PC-9 (cell line): ENCODE measurements around the gene LPAR2. TPM values are rescaled to one million over a fixed set of nuclear protein-coding genes. Genes with fewer than 3 reads are reported as not detected.

Experiments used
- BruUV-seq: library from RNA; stranded (reverse); fragments of 400-500 nt; replicated peaks from 2 replicates; lab custom pipeline; 2021; lab: Mats Ljungman, UMichigan
- CTCF ChIA-PET: fragments of 300-600 bp; sonication (Branson Sonifier 250); formaldehyde crosslinking; loops from one replicate; lab custom pipeline; 2022; ENCODE audit warnings: antibody characterized with exemption; lab: Charles Lee
- POLR2A ChIA-PET: fragments of 300-600 bp; sonication (Branson Sonifier 250); formaldehyde crosslinking; loops from one replicate; lab custom pipeline; 2022; ENCODE audit warnings: antibody characterized with exemption; ENCODE audit not compliant: unreplicated experiment; lab: Charles Lee
- DNase-seq, 2 experiments: peaks; one replicate each; pipeline versions ENCODE4 v3.0.0 to v3.0.0-alpha.2; 2015 to 2022; ENCODE audit warnings: mixed read lengths in 1 of 2
- H2AFZ ChIP-seq: fragments of 200-600 bp; sonication (generic); 2 replicates; pipeline ENCODE4 v1.8.1; 2017; ENCODE audit warnings: antibody characterized with exemption
- H3F3A ChIP-seq: fragments of 200-600 bp; sonication (generic); 2 replicates; pipeline ENCODE4 v1.8.1; 2017; ENCODE audit warnings: antibody characterized with exemption, mild to moderate bottlenecking, low read depth; ENCODE audit not compliant: insufficient read depth
- H3K27ac ChIP-seq: fragments of 200-600 bp; sonication (generic); 2 replicates; pipeline ENCODE4 v1.6.1; 2016; ENCODE audit warnings: mixed run types
- H3K27me3 ChIP-seq: fragments of 200-600 bp; sonication (generic); 2 replicates; pipeline ENCODE4 v1.6.1; 2016; ENCODE audit warnings: low read depth, mixed run types; ENCODE audit not compliant: insufficient read depth
- H3K36me3 ChIP-seq: fragments of 200-600 bp; sonication (generic); 2 replicates; pipeline ENCODE4 v1.6.1; 2016; ENCODE audit warnings: low read depth, mixed run types
- H3K4me1 ChIP-seq: fragments of 200-600 bp; sonication (generic); replicated peaks from 2 replicates; pipeline ENCODE4 v1.6.1; 2016; ENCODE audit warnings: mixed run types; ENCODE audit not compliant: insufficient read depth
- H3K4me2 ChIP-seq: fragments of 200-600 bp; sonication (generic); 2 replicates; pipeline ENCODE4 v1.6.1; 2017; ENCODE audit warnings: mixed run types
- H3K4me3 ChIP-seq: fragments of 200-600 bp; sonication (generic); 2 replicates; pipeline ENCODE4 v1.6.1; 2016; ENCODE audit warnings: mixed run types
- H3K79me2 ChIP-seq: fragments of 200-600 bp; sonication (generic); 2 replicates; pipeline ENCODE4 v1.6.1; 2017; ENCODE audit warnings: low read depth, mixed run types
- H3K9me2 ChIP-seq: fragments of 200-600 bp; sonication (generic); 2 replicates; pipeline ENCODE4 v1.8.1; 2017; ENCODE audit warnings: mild to moderate bottlenecking; ENCODE audit not compliant: insufficient read depth
- H3K9me3 ChIP-seq: fragments of 200-600 bp; sonication (generic); 2 replicates; pipeline ENCODE4 v1.8.1; 2016; ENCODE audit warnings: low read depth; ENCODE audit not compliant: insufficient read depth
- H4K20me1 ChIP-seq: fragments of 200-600 bp; sonication (generic); 2 replicates; pipeline ENCODE4 v1.8.1; 2017; ENCODE audit not compliant: insufficient read depth
- CTCF ChIP-seq: fragments of 200-600 bp; sonication (generic); conservative IDR thresholded peaks from 2 replicates; pipeline ENCODE4 v1.6.1; 2017; ENCODE audit warnings: mixed run types, antibody characterized with exemption, mild to moderate bottlenecking, moderate library complexity
- EZH2 ChIP-seq: fragments of 200-600 bp; sonication (generic); IDR thresholded peaks from 2 replicates; pipeline ENCODE4 v1.8.0; 2017; ENCODE audit warnings: antibody characterized with exemption, low read depth
- intact Hi-C: fragments of 100-400 bp; cut with micrococcal nuclease; formaldehyde crosslinking; loops from one replicate; pipeline ENCODE4 v1.10.0; 2022; ENCODE audit not compliant: unreplicated experiment
- total RNA-seq: library from RNA; stranded (reverse); gene quantifications from 2 replicates; pipeline ENCODE4 v1.2.3, GENCODE V29; 2021

LPAR2 gene
- total RNA-seq, 1 experiment from 2014 or later, result 29.2 TPM

- peaks cover 47% of the 10 kb centered on the region for H3F3A ChIP-seq
- POLR2A ChIA-PET, result interaction anchor here (0.6 kb wide), 2 partner anchors 10 to 37 kb away, joined by 3 to 5 read pairs; no protein-coding TSS in a partner anchor
- no TSS peak for BruUV-seq
- no peaks in the 10 kb centered on the region for H3K9me2 ChIP-seq
- H3K9me3 ChIP-seq, result no peaks in the 10 kb centered on the region
- CTCF ChIA-PET, result interaction anchor here (0.7 kb wide), 1 partner anchor 231 kb away, joined by 13 read pairs; no protein-coding TSS in a partner anchor
- H3K4me2 ChIP-seq, result peak overlapping the region; percentile 66
- intact Hi-C loops, result loop anchor here (1.0 kb wide), 2 partner anchors 11 to 15 kb away; no protein-coding TSS in a partner anchor
- no peaks in the 10 kb centered on the region for H3K27me3 ChIP-seq
- peak; percentile 67 to 100 for DNase-seq
- TF ChIP-seq CTCF (no peak), EZH2 (no peak)
- no peak overlapping the region for H2AFZ ChIP-seq
- no peaks in the 10 kb centered on the region for H3K36me3 ChIP-seq
- H4K20me1 ChIP-seq, result no peaks in the 10 kb centered on the region
- H3K79me2 ChIP-seq, result peaks cover 7% of the 10 kb centered on the region; the same call in 1 of the 2 replicates
- peaks cover 48% of the 10 kb centered on the region for H3K4me1 ChIP-seq
- H3K4me3 ChIP-seq, result 0 out of 2 replicates have a peak overlapping the region, but pooled peaks have one; percentile 6
- H3K27ac ChIP-seq, result peak overlapping the region; percentile 76
These were observed 22.0 kb downstream of the LPAR2 start for GRCh38 chr19:19606021-19606420.

- intact Hi-C loops, result no loop called here
- CTCF ChIA-PET, result no interaction called here
- BruUV-seq, result no TSS peak
- DNase-seq, result peak in 1 of 2 experiments; percentile 39
- peak overlapping the region; percentile 73 for H3K27ac ChIP-seq
- H3K4me3 ChIP-seq, result no peak overlapping the region
- H4K20me1 ChIP-seq, result no peaks in the 10 kb centered on the region
- no peak for TF ChIP-seq EZH2
- no peak for TF ChIP-seq CTCF
- no peaks in the 10 kb centered on the region for H3K36me3 ChIP-seq
- H3K27me3 ChIP-seq, result no peaks in the 10 kb centered on the region
- peak overlapping the region; percentile 58 for H3K4me2 ChIP-seq
- POLR2A ChIA-PET, result no interaction called here
- H3F3A ChIP-seq, result peaks cover 46% of the 10 kb centered on the region
- peaks cover 10% of the 10 kb centered on the region; the same call in 1 of the 2 replicates for H3K79me2 ChIP-seq
- H3K9me2 ChIP-seq, result no peaks in the 10 kb centered on the region
- no peak overlapping the region for H2AFZ ChIP-seq
- no peaks in the 10 kb centered on the region for H3K9me3 ChIP-seq
- H3K4me1 ChIP-seq, result peaks cover 57% of the 10 kb centered on the region
These were observed 25.2 kb downstream of the LPAR2 start for GRCh38 chr19:19602713-19603324.

GRCh38 chr19:19602136-19602712 is 25.8 kb downstream of the LPAR2 start:
- CTCF ChIA-PET, result interaction anchor here (0.6 kb wide), 1 partner anchor 409 kb away, joined by 3 read pairs; no protein-coding TSS in a partner anchor
- H3K27ac ChIP-seq, result peak overlapping the region; percentile 73

More at GRCh38 chr19:19602136-19602712, 25.8 kb downstream of the LPAR2 start:
- Histone ChIP-seq H3K4me2 (peak overlapping the region; percentile 58), H3K9me2 (no peaks in the 10 kb centered on the region), H3K36me3 (no peaks in the 10 kb centered on the region), H3K4me3 (no peak overlapping the region), H4K20me1 (no peaks in the 10 kb centered on the region), H2AFZ (no peak overlapping the region), H3K4me1 (peaks cover 61% of the 10 kb centered on the region), H3K9me3 (no peaks in the 10 kb centered on the region), H3F3A (peaks cover 49% of the 10 kb centered on the region), H3K79me2 (peaks cover 10% of the 10 kb centered on the region; the same call in 1 of the 2 replicates), H3K27me3 (no peaks in the 10 kb centered on the region)
- no peak for TF ChIP-seq CTCF
- TF ChIP-seq EZH2, result no peak
- intact Hi-C loops, result no loop called here
- DNase-seq, result peak; percentile 40 to 98
- BruUV-seq, result no TSS peak
- POLR2A ChIA-PET, result no interaction called here
